T-helper 22 cell (primary cell): ENCODE data around the gene DLL1.
"Not testable (repeated sequence)": the region's sequence is repeated elsewhere in the genome, so short reads cannot be mapped to it uniquely, and the experiment has no call there.

ENCODE experiments used
- DNase-seq: peaks from one replicate; pipeline ENCODE4 v3.0.0-alpha.2; 2020; ENCODE audit warnings: low read depth

The DLL1 gene

GRCh38 chr6:170266061-170266825 is 24.6 kb downstream of the DLL1 start:
- no peak for DNase-seq

GRCh38 chr6:170265655-170266054 is 25.2 kb downstream of the DLL1 start:
- DNase-seq, result no peak

GRCh38 chr6:170264644-170265043 is 26.2 kb downstream of the DLL1 start:
- not testable (repeated sequence) for DNase-seq

GRCh38 chr6:170264086-170264485 is 26.8 kb downstream of the DLL1 start:
- no peak for DNase-seq

- DNase-seq, result no peak
Observed at GRCh38 chr6:170263410-170263809, 27.5 kb downstream of the DLL1 start.

GRCh38 chr6:170262489-170263088 is 28.3 kb downstream of the DLL1 start:
- no peak for DNase-seq

GRCh38 chr6:170261643-170262488 is 29.0 kb downstream of the DLL1 start:
- DNase-seq, result no peak

GRCh38 chr6:170260686-170261085 is 30.2 kb downstream of the DLL1 start:
- DNase-seq, result no peak

- DNase-seq, result no peak
Observed at GRCh38 chr6:170259278-170259677, 31.6 kb downstream of the DLL1 start.

GRCh38 chr6:170258407-170258806 is 32.5 kb downstream of the DLL1 start:
- no peak for DNase-seq

- DNase-seq, result no peak
Observed at GRCh38 chr6:170257376-170257775, 33.5 kb downstream of the DLL1 start.

GRCh38 chr6:170256641-170257040 is 34.2 kb downstream of the DLL1 start:
- no peak for DNase-seq

GRCh38 chr6:170255426-170256125 is 35.3 kb downstream of the DLL1 start:
- DNase-seq, result no peak

GRCh38 chr6:170254315-170255213 is 36.3 kb downstream of the DLL1 start:
- DNase-seq, result no peak

GRCh38 chr6:170253910-170254269 is 37.0 kb downstream of the DLL1 start:
- DNase-seq, result no peak

- DNase-seq, result no peak
Observed at GRCh38 chr6:170253226-170253909, 37.5 kb downstream of the DLL1 start.

GRCh38 chr6:170251776-170252571 is 38.9 kb downstream of the DLL1 start:
- no peak for DNase-seq

GRCh38 chr6:170250981-170251775 is 39.7 kb downstream of the DLL1 start:
- no peak for DNase-seq

GRCh38 chr6:170250455-170250854 is 40.4 kb downstream of the DLL1 start:
- DNase-seq, result no peak
